SU-DHL-6 (cell line): ENCODE data around the gene COL21A1.

Experiments used
- EZH2phosphoT487 ChIP-seq: fragments of 200-600 bp; sonication (generic), shearing (Covaris generic); conservative IDR thresholded peaks from 2 replicates; pipeline ENCODE4 v1.6.1; 2018; ENCODE audit warnings: mild to moderate bottlenecking, antibody characterized with exemption, low read length, moderate library complexity, mixed read lengths
- TF ChIP-seq, protein P1 (sequence below): fragments of 200-600 bp; sonication (generic); IDR thresholded peaks from one replicate; pipeline ENCODE4 v1.5.1; 2017; ENCODE audit warnings: antibody characterized with exemption, mild to moderate bottlenecking, low read length, moderate library complexity; ENCODE audit not compliant: insufficient read depth, poor library complexity, severe bottlenecking

GRCh38 chr6:56087421-56087820 is 160.0 kb downstream of the COL21A1 start:
- TF ChIP-seq, protein P1, sequence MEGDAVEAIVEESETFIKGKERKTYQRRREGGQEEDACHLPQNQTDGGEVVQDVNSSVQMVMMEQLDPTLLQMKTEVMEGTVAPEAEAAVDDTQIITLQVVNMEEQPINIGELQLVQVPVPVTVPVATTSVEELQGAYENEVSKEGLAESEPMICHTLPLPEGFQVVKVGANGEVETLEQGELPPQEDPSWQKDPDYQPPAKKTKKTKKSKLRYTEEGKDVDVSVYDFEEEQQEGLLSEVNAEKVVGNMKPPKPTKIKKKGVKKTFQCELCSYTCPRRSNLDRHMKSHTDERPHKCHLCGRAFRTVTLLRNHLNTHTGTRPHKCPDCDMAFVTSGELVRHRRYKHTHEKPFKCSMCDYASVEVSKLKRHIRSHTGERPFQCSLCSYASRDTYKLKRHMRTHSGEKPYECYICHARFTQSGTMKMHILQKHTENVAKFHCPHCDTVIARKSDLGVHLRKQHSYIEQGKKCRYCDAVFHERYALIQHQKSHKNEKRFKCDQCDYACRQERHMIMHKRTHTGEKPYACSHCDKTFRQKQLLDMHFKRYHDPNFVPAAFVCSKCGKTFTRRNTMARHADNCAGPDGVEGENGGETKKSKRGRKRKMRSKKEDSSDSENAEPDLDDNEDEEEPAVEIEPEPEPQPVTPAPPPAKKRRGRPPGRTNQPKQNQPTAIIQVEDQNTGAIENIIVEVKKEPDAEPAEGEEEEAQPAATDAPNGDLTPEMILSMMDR = no peak
- no peak for TF ChIP-seq EZH2phosphoT487
